DMS 273 treated with DMSO at 0.1 percent for 48 hours (cell line): ENCODE data around the gene BLOC1S3.

Source experiments
- DNase-seq: peaks from one replicate; lab custom pipeline; 2025; lab: John Stamatoyannopoulos, UW

BLOC1S3 gene

GRCh38 chr19:45161738-45162607, 16.6 kb upstream of the BLOC1S3 start:
- DNase-seq = no peak

DNA sequence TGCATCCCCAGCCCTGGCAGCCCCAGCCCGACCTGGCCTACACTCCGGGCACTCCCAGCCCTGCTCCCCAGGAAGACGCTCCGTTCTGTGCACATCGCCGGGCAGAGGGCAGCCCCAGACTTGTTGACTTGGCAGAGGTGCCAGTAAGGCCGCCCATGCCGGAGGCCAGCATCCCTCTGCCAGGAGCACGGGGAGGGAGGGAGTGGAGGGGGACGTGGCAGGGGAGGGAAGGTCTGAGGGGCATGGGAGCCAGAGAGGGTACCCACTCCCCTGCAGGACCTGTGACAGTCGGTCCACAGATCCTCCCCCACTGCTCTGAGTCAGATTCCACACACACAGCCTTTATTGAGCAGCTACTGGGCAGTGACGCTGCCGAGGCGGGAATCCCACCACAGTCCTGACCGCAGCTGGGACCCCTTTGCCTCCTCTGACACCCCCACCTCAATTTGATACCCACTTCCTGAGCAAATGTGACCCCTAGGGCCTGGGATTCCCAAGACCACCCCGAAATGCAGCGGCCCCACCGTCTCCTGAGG, 15.9 kb upstream of the BLOC1S3 start:
- DNase-seq = peak; percentile 91

DNA sequence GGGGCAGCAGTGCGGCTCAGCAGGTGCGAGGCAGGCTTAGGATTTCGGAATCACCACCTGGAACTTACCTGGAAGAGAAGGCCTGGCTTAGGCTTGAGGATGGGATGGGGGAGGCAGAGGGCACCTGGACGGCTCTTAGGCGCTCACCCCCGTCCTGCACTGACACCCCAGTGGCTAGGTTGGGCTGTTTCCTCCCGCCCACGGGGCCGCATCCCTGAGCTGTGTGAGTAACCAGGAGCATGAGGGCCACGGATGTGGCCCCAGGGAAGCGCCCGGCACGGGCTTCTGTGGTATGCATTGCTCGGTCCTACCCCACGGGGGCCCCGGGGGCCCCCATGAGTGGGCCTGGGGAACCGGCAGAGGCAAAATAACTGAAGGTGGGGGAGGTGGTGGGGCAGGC, 15.4 kb upstream of the BLOC1S3 start:
- no peak for DNase-seq

DNA sequence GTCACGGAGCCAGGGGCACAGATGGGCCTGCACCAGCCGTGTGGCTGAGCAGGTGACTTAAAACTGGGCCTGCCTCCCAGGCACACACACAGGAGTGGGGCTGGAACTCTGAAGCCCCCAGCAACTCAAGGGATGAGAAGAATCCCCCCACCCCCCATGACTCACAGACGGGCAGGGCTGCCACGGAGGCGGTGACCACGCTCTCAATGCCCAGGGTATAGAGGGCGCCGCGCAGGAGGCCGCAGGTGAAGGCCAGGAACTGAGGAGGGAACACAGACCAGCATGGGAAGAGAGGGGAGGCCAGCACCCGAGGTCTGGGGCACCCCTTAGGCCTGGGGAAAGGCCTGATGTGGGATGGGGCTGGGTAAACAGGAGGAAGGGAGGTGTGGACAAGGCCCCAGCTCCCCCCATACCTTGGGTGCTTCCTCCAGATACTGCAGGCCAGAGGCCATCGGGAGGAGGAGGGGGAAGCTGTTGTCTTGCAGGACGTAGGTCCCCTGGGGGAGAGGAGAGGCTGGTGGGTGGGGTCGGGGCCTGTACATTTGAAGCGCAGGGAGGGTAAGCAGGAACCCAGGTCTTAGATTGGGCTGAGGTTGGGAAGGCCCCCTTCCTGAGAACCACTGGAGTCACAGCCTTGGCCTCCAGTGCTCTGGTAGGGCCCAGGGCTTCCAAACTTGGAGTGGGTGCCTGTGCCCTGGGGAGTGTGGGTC, 14.7 kb upstream of the BLOC1S3 start:
- no peak for DNase-seq

GRCh38 chr19:45164577-45165335, 13.8 kb upstream of the BLOC1S3 start:
- DNase-seq = no peak

DNA sequence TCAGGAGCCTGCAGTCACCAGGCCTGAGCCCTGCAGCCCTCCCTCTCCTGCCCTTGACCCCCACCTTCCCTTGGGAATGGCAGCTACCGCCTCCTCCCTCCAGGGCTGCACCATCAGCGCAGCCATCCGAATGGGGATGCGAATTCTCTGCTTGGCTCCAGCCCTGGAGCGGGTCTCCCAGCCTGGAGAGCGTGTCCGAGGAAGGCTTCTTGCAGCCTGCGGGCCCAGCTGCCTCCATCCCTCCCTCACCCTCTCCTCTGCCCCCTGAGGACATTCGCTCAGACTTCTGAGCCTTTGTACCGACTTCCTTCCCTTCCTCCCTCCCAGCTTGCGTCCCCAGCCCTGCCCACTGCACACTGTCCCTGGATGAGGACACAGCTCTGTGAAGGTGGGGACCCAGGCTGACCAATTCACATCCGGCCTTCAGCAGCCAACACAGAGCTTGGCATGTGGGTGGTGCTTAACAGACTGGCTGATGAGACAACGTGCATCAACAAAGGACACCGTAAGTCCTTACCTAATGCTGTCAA, 11.8 kb upstream of the BLOC1S3 start:
- DNase-seq = no peak

- no peak for DNase-seq
These were observed 9.7 kb upstream of the BLOC1S3 start for GRCh38 chr19:45168767-45169351.

DNA sequence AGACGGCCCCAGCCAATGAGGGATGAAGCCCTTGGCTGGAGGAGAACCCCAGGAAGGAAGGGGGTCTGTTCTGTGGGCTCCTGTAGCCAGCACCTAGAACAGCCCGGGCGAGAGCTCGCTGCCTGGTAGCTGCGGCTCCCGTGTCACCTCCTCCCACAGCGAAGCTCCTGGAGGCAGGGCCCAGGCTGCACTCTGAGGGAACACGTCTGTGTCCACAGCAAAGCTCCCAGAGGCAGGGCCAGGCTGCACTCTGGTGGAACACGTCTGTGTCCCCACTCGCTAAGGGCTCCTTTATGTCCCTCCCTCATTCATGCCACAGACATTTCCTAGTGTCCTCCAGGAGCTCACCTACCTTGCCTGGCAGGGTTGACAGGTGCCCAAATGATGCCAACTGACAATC, 9.0 kb upstream of the BLOC1S3 start:
- DNase-seq = no peak

GRCh38 chr19:45170146-45171106, 8.2 kb upstream of the BLOC1S3 start:
- DNase-seq = no peak

DNA sequence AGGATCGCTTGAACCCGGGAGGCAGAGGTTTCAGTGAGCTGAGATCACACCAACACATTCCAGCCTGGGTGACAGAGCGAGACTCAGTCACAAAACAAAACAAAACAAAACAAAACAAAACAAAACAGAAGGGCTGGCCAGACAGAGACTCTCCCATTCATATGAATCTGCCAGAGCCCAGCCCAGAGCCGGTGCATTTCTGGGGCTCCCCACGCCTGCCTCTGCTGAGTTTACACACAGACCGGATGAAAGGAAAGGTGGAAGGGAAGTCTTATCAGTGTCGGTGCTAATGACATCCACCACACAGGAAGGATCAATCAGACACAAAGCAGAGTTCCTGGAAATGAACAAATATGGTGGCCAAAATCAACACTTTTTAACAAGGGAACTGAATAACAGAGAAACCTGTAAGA, 7.4 kb upstream of the BLOC1S3 start:
- no peak for DNase-seq

DNA sequence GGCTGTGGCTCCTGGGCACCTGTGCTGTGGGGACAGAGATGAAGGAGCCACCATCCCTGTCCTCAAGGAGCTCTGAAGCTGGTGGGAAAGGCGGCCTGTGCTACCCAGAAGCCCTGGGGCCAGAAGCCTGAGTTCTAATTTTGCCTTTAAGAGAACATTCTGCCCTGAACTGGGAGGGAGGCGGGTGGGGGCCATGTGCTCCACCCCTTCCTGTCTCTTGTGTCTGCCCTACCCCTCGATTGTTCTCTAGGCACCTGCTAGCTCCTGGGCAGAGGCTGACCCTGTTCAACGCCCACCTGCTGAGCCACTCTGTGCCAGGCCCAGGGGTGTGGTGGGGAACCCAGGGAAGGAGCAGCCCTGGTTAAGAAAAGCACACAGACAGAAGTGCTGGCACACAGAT, 6.4 kb upstream of the BLOC1S3 start:
- DNase-seq = no peak

- DNase-seq = no peak
These were observed 5.9 kb upstream of the BLOC1S3 start for GRCh38 chr19:45172611-45173208.

- DNase-seq = no peak
These were observed 4.8 kb upstream of the BLOC1S3 start for GRCh38 chr19:45173816-45174215.

DNA sequence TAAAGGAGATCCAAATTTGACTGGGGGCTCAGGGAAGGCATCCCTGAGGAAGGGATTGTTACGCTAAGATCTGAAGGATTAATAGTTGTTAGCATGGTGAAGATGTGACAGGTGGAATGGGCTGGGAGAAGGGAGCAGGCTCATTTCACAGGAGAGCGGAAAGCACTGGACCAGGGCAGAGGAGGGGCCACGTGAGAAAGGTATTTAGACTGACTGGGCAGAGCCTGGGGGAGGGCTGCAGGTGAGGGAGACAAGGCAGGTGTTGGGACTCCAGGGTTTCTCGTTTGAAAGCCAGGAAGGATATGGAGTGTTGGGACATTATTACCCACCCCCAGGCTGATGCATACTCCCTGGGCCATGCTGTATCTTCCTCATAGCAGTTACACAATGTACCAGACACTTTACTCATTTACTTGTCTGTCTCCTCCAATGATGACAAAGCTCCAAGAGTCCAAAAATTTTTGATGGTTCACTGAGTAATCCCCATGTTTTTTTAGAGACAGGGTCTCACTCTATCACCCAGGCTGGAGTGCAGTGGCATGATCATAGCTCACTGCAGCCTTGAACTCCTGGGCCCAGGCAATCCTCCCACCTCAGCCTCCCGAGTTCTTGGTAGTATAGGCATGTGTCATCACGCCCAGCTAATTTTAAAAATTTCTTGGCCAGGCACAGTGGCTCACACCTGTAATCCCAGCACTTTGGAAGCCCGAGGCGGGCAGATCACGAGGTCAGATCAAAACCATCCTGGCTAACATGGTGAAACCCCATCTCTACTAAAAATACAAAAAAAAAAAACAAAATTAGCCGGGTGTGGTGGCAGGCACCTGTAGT, 2.9 kb upstream of the BLOC1S3 start:
- no peak for DNase-seq

DNA sequence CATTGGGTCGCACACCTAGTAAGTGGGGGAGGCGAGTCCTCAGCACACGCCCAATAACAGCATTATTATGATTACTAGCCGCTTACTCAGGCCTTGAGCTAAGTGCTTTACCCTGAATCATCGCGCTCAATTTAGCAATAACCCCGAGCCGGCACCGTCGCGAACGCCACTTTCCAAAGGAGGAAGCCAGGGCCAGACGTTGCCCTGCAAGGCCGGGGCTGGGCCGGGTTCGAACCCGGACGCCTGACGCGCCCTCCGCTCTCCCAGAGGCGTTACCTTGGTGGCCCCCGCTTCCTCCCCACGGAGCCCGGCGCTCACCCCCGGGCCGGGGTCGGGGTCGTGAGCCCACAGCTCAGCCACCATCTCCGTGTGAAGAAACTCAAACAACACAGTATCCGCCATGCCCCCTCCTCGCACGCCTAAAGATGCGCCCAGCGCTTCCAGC, 745 bp upstream of the BLOC1S3 start, which contains the start of gene TRAPPC6A:
Gene TRAPPC6A (minus strand): TSS at position 421 of the 445 bp plus-strand sequence. CDS start 19 bp downstream, at position 402.
- DNase-seq = no peak

DNA sequence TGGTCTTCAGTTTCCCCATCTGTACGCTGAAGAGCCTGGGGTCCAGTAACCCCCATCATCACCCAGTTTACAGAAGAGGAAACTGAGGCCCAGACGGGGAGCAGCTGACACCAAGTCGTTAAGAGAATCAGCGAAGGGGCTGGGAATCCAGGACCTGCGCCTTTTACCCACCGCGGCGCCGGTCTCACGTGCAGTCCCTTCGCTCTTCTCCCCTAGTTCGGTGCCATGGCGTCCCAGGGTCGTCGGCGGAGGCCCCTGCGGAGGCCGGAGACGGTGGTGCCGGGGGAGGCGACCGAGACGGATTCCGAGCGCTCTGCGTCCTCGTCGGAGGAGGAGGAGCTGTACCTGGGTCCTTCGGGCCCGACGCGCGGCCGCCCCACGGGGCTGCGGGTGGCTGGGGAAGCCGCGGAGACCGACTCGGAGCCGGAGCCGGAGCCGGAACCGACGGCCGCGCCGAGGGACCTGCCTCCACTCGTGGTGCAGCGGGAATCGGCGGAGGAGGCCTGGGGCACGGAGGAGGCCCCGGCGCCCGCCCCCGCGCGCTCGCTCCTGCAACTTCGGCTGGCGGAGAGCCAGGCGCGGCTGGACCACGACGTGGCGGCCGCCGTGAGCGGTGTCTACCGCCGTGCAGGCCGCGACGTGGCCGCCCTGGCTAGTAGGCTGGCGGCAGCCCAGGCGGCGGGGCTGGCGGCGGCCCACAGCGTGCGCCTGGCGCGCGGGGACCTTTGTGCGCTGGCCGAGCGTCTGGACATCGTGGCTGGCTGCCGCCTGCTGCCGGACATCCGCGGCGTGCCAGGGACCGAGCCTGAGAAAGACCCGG, 698 bp downstream of the BLOC1S3 start:
- DNase-seq = no peak

- no peak for DNase-seq
These were observed 1.3 kb downstream of the BLOC1S3 start for GRCh38 chr19:45179892-45180370.

DNA sequence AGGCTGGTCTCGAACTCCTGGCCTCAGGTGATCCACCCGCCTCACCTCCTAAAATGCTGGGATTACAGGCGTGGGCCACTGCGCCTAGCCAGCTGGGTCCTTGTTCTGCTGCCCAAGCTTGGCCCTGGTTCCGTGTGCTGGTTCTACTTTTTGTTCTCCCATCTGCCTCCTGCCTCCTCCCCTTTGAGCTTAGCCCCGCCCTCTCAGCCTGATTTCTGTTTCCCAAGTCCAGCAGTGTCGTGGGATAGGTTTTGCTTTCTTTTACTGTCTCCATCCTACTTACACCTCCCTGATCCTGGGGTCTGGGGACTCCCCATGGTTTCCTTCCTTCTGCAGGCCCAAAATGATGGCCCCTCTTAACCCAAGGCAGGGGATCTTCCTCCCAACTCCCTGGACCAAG, 2.4 kb downstream of the BLOC1S3 start:
- no peak for DNase-seq
